GM10266 (cell line): ENCODE results near the gene PPM1M.

Source experiments
- DNase-seq: peaks from one replicate; pipeline ENCODE4 v3.0.0; 2012; ENCODE audit errors: extremely low spot score
- TF ChIP-seq, protein P1 (sequence below): IDR thresholded peaks from 2 replicates; pipeline ENCODE4 v1.5.1; 2012; ENCODE audit warnings: mild to moderate bottlenecking, low read depth; ENCODE audit not compliant: control insufficient read depth, insufficient read depth; ENCODE audit errors: missing control alignments

The PPM1M gene

DNA sequence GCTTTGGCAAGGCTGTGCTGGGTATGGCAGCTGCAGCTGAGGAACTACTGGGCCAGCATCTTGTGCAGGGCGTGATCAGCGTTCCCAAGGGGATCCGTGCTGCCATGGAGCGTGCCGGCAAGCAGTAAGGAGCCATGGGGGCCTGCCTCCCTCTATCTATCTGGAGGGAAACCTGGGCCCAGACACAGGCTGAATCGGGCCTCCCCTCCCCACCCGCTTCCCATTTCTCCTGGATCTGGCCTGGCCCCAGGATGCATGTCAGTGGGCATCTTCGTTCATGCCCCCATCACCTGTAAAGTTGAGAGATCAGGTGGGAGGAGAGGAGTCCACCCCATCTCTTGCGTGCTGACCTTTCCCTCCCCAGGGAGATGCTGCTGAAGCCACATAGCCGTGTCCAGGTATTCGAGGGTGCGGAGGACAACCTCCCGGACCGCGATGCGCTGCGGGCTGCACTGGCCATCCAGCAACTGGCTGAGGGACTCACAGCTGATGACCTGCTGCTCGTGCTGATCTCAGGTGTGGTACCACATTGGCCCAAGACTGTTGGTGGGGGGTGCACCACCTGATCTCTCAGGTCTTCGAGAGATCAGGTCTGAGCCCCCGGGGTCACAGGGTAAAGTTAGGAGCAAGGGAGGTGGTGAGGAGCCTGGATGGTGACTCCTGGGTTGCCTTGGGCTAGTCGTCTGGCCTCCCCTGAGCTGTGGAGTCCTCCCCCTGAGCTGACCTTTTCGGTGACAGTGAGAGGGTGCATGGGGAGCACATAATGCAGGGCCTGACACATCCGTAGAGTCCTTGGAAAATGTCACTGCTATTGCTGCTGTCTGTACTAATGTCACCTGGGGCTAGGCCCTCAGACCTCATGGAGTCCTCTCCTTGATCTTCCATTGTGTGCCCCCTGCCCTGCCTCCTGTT is 45.3 kb downstream of the PPM1M start:
- TF ChIP-seq, protein P1, sequence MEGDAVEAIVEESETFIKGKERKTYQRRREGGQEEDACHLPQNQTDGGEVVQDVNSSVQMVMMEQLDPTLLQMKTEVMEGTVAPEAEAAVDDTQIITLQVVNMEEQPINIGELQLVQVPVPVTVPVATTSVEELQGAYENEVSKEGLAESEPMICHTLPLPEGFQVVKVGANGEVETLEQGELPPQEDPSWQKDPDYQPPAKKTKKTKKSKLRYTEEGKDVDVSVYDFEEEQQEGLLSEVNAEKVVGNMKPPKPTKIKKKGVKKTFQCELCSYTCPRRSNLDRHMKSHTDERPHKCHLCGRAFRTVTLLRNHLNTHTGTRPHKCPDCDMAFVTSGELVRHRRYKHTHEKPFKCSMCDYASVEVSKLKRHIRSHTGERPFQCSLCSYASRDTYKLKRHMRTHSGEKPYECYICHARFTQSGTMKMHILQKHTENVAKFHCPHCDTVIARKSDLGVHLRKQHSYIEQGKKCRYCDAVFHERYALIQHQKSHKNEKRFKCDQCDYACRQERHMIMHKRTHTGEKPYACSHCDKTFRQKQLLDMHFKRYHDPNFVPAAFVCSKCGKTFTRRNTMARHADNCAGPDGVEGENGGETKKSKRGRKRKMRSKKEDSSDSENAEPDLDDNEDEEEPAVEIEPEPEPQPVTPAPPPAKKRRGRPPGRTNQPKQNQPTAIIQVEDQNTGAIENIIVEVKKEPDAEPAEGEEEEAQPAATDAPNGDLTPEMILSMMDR, result no peak

DNA sequence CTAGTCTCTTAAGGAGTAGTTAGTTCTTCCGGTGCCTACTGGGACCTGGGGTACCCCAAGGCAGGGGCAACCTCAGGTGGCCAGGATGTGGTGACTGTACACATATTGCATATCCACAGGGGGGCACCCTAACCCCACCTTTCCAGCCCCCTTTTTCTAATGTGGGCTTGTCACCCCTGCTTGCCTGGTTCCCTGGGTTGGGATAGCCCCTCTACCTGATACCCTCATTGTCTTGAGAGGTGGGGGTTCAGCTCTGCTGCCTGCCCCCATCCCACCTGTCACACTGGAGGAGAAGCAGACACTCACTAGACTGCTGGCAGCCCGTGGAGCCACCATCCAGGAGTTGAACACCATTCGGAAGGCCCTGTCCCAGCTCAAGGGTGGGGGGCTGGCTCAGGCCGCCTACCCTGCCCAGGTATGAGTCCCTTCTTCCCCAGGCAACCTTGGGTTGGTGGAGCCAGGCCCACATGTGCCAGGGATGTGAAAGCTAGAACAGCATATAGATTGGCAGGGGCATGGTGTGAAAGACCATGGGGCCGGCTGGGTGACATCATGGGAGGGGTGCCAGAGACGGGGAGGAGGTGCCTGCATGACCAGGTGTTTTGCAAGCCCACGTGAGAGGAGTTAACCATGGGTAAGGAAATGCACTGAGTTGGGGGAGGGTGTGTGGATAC is 46.1 kb downstream of the PPM1M start:
- DNase-seq, result peak; percentile 62
- TF ChIP-seq, protein P1, result peak; percentile 75

More for the DNA sequence above, 45.3 kb downstream of the PPM1M start:
- DNase-seq, result no peak

DNA sequence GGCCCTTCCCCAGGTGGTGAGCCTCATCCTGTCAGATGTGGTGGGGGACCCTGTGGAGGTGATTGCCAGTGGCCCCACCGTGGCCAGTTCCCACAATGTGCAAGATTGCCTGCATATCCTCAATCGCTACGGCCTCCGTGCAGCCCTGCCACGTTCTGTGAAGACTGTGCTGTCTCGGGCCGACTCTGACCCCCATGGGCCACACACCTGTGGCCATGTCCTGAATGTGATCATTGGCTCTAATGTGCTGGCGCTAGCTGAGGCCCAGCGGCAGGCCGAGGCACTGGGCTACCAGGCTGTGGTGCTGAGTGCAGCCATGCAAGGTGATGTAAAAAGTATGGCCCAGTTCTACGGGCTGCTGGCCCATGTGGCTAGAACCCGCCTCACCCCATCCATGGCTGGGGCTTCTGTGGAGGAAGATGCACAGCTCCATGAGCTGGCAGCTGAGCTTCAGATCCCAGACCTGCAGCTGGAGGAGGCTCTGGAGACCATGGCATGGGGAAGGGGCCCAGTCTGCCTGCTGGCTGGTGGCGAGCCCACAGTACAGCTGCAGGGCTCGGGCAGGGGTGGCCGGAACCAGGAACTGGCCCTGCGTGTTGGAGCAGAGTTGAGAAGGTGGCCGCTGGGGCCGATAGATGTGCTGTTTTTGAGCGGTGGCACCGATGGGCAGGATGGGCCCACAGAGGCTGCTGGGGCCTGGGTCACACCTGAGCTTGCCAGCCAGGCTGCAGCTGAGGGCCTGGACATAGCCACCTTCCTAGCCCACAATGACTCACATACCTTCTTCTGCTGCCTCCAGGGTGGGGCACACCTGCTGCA is 46.9 kb downstream of the PPM1M start:
- TF ChIP-seq, protein P1, result no peak
- DNase-seq, result no peak

DNA sequence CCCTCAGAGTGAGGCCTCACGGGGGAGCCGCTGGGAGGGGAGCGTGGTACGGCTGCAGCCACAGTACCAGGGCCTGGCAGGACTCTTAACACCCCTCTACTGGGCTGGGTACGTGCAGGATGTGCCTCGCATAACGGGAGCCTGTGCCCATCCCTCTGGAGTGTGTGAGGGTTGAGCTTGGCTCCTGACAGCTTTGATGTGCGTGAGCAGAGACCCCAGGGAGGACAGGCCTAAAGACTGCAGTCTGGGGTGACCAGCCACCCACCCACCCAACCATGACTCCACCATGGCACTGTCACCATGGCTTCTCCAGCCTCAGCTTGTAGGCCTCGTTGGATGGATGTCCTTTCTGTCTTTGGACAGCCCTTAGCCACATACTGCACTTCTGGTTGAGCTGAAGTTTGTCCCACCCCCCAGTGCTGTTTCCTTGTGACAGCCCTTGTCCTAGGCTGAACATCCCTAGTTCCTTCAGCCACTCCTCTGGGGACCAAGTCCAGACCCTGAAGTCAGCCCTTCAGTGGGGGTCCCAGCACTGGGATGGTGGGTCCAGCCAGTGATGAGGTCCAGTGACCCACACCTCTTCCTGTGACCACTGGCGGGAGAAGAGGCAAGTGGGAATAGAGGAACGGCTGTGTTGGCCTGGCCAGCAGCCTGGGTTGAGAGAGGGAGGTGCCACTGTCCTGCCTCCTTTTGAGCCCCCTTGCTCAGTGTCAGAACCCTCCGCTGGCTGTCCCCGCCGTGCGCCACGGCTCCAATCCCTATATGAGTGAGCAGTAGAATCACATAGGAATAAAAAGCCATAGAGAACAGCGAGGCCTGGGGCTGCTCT is 48.1 kb downstream of the PPM1M start:
- no peak for DNase-seq
- TF ChIP-seq, protein P1, result no peak

DNA sequence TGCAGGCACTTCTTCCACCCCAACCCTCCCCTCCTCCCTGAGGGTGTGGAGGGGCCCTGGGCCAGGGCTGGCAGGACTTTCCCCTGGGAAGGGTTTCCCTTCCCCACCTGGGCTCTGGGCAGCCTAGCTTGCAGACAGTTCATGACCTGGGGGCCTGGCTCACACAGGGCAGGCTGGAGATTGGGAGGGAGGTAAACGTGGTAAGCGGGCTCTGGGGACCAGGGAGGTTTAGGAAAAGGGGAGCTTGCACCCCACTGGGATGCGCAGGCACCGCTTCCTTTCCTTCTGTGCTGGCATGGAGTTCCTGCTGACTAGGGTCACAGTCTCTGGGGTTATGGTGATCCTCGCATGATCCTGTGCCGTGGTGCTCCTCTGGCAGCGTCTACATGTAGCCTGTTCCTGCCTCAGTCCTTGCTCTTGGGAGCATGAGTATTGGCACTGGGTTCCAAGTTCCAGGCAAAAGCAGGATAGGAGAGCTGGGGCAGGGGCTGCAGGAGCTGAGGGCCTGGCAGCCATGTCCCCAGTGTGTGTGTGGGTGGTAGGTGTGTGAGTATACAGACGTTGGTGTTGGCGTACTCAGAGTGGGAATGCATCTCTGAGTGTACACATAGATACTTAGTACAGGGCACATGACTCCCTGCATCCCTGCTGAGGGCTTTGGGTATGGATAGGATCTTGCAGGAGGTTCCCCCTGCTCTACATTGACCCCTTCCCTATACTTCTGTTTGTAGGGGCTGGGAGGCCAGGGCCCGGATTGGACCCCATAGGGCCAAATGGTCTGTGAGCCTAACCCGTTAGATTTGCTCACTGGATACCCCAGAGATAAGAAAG is 49.0 kb downstream of the PPM1M start:
- no peak for DNase-seq
- TF ChIP-seq, protein P1, result no peak
